Body of pancreas (tissue), 4 donors: ENCODE results near the gene DMRT1. TPM values are rescaled to one million over a fixed set of nuclear protein-coding genes. Genes with fewer than 3 reads are reported as not detected.

Experiments
- ATAC-seq: fragments of 150-250 bp; one replicate; pipeline ENCODE4 v1.9.1; 2016
- DNase-seq, 4 donors: peaks; one replicate each; pipeline ENCODE4 v3.0.0-alpha.2; 2019
- H3K27ac ChIP-seq, 4 donors: fragments of 200-600 bp; sonication (generic); 1 replicate in 3 of 4; 2 replicates in 1 of 4; pipeline versions ENCODE4 v1.5.1 to v1.6.1; 2016 to 2019; ENCODE audit warnings: mild to moderate bottlenecking in 1 of 4, mixed read lengths in 1 of 4, moderate library complexity in 1 of 4
- H3K27me3 ChIP-seq, 2 donors: fragments of 200-600 bp; sonication (generic); one replicate each; pipeline ENCODE4 v1.6.0; 2016; ENCODE audit warnings: mild to moderate bottlenecking in 1 of 2
- H3K36me3 ChIP-seq, 2 donors: fragments of 200-600 bp; sonication (generic); replicated peaks in 1 of 2; 2 replicates each; pipeline ENCODE4 v1.5.1; 2016; ENCODE audit warnings: low read depth in 2 of 2; ENCODE audit not compliant: insufficient read depth in 1 of 2
- H3K4me1 ChIP-seq: fragments of 200-600 bp; sonication (generic); one replicate; pipeline ENCODE4 v1.6.0; 2016
- H3K4me3 ChIP-seq, 2 donors: fragments of 200-600 bp; sonication (generic); 1 replicate in 1 of 2; 2 replicates in 1 of 2; pipeline ENCODE4 v1.5.1; 2016 to 2019
- H3K9me3 ChIP-seq, 3 donors: fragments of 200-600 bp; sonication (generic); 1 replicate in 2 of 3; 2 replicates in 1 of 3; pipeline ENCODE4 v1.5.1; 2016
- POLR2A ChIP-seq, 3 donors: fragments of 450-650 bp; IDR thresholded peaks; one replicate each; pipeline ENCODE4 v1.6.1; 2016; ENCODE audit warnings: antibody characterized with exemption in 3 of 3, mild to moderate bottlenecking in 2 of 3
- WGBS, 2 donors: methylation state at CpG; one replicate each; pipeline ENCODE4 v1.1.5; 2017; 5-methylcytosine and 5-hydroxymethylcytosine counted together
- intact Hi-C: fragments of 100-400 bp; cut with DNase I; formaldehyde crosslinking; loops from one replicate; pipeline ENCODE4 v1.15.1; 2023
- total RNA-seq, 2 donors: library from RNA; depleted of rRNA; stranded (reverse); fragments of >200 nt; gene quantifications; one replicate each; pipeline ENCODE4 v1.1.0, GENCODE V29; 2016
- TF ChIP-seq, protein P1 (sequence below), 7 experiments: fragments of 450-650 bp in 4 of 7; fragments of 200-600 bp in 3 of 7; sonication (generic) in 3 of 7; IDR thresholded peaks; one replicate each; pipeline ENCODE4 v1.5.1; 2016 to 2019; ENCODE audit warnings: antibody characterized with exemption in 7 of 7

DMRT1 gene
- not detected for total RNA-seq

DNA sequence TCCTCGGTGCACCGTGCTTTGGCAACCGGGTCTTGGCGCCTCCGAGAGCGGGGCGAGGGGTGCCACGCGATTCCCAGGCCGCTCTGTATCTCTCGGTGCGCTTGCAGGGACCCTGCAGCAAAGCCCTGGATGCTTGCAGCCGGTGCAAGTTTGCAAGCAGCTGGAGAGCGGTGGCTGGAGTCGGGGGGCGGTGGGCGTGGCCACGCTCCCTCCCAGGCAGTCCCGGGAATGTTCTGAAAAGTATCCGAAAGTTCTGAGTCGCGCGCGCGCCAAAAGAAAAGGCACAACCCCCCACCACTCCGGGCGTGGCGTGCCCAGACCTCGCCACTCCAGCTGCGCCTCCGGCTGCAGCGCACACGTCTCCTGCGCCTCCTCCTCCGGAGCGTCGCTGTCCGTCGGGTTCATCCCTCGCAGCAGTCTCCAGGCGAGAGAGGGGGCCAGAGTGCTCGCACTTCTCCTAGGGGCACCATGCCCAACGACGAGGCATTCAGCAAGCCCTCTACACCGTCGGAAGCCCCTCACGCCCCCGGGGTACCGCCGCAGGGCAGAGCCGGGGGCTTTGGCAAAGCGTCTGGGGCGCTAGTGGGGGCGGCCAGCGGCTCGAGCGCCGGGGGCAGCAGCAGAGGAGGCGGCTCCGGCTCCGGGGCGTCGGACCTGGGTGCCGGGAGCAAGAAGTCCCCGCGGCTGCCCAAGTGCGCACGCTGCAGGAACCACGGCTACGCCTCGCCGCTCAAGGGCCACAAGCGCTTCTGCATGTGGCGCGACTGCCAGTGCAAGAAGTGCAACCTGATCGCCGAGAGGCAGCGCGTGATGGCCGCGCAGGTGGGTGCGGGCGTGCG lies at the start of gene DMRT1:
DMRT1 (plus strand) TSS at position 327 of the 839 bp plus-strand sequence; CDS start at position 469, 142 bp downstream.
- no peak within 1 kb of the TSS for H3K4me3 ChIP-seq
- H3K36me3 ChIP-seq, result no peaks in the 10 kb centered on the region
- ATAC-seq, result no peak
- TF ChIP-seq, protein P1, sequence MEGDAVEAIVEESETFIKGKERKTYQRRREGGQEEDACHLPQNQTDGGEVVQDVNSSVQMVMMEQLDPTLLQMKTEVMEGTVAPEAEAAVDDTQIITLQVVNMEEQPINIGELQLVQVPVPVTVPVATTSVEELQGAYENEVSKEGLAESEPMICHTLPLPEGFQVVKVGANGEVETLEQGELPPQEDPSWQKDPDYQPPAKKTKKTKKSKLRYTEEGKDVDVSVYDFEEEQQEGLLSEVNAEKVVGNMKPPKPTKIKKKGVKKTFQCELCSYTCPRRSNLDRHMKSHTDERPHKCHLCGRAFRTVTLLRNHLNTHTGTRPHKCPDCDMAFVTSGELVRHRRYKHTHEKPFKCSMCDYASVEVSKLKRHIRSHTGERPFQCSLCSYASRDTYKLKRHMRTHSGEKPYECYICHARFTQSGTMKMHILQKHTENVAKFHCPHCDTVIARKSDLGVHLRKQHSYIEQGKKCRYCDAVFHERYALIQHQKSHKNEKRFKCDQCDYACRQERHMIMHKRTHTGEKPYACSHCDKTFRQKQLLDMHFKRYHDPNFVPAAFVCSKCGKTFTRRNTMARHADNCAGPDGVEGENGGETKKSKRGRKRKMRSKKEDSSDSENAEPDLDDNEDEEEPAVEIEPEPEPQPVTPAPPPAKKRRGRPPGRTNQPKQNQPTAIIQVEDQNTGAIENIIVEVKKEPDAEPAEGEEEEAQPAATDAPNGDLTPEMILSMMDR (IDR thresholded peaks at IDR 0.05), result no peak
- no peak for TF ChIP-seq POLR2A (IDR thresholded peaks at IDR 0.05)
- WGBS, 2 donors, result 3 to 5% methylated on average over 10 to 82 of the region's 84 CpGs
- H3K27me3 ChIP-seq, result peaks cover 0 to 14% of the 10 kb centered on the region in 2 donors
- DNase-seq, result no peak
- no peaks in the 10 kb centered on the region for H3K9me3 ChIP-seq
- peaks cover 8% of the 10 kb centered on the region for H3K4me1 ChIP-seq
- no peak within 1 kb of the TSS for H3K27ac ChIP-seq
- intact Hi-C loops, result no loop called here

DNA sequence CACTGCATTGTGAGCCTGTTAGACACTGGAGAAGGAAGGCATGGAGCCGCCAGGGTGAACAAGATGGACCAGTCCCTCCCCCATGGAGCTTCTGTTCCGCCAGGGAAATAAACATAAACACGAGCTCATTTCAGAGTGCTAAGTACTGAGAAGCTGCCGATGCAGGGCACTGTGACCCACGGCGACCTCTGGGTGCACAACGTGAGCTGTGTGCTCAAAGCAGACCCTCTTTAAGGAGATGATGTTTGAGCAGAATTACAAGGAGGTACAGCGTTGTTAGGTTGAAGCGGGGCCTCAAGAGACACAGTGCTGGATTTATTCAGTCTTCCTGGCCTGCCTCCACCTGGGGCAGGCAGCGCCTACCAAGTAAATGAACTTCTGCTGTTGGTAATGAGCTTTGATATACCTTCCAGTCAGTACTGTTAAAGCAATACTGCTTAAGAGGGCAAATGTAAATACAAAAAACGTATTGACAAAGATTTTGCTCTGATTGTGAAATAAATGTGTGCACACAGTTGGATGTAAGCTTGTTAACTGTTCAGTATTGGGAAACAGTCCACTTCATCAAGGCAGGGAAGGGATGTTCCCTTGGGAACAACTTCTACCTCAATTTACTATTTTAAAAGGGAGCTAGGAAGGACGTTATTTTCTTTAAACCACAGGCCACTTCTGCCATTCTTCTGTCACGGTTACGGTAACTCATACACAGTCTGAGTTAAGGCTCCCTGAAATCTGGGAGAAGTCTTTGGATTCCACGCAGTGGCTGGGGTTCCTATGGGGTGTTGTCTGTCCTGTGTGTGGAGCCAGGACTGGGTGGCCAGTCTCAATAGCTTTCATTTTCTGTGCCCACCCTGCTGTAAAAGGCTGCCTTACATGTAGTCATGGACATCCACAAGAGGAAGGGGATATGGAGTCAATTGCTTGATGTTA lies 48.9 kb upstream of the DMRT1 start:
- no peaks in the 10 kb centered on the region for H3K36me3 ChIP-seq
- 67% methylated on average over 14 to 15 of the region's 15 CpGs for WGBS, 2 donors
- H3K27ac ChIP-seq, result no peak overlapping the region
- no peaks in the 10 kb centered on the region for H3K27me3 ChIP-seq
- H3K4me1 ChIP-seq, result no peaks in the 10 kb centered on the region
- no peak overlapping the region for H3K4me3 ChIP-seq
- DNase-seq, result no peak
- ATAC-seq, result no peak
- TF ChIP-seq, protein P1 (IDR thresholded peaks at IDR 0.05), result no peak
- TF ChIP-seq POLR2A (IDR thresholded peaks at IDR 0.05), result no peak
- H3K9me3 ChIP-seq, result no peaks in the 10 kb centered on the region
- intact Hi-C loops, result no loop called here

DNA sequence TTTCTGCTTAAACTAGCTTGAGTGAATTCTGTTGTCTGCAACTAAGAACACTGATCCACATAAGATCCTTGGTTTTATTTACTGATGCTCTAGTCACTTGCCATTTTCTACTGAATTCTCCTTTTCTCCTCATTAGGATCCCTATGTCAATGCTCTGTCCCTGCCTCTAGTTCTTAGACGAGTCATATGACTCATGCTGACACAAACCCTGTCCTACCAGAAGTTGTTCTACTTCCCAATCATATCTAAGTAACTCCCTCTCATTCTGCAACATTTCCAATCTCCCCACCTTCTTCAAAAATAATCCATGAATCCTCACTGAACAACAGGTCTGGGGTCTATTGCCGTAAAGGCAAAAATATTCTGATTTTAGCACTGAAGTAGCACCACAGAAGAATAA lies 47.1 kb upstream of the DMRT1 start:
- no peak overlapping the region for H3K4me3 ChIP-seq
- H3K27ac ChIP-seq, result no peak overlapping the region
- H3K4me1 ChIP-seq, result no peaks in the 10 kb centered on the region
- ATAC-seq (no peak), DNase-seq (no peak)
- no peaks in the 10 kb centered on the region for H3K27me3 ChIP-seq
- intact Hi-C loops, result no loop called here
- no peaks in the 10 kb centered on the region for H3K36me3 ChIP-seq
- 84 to 89% methylated on average over 2 of the region's 2 CpGs for WGBS, 2 donors
- TF ChIP-seq POLR2A (IDR thresholded peaks at IDR 0.05), result no peak
- TF ChIP-seq, protein P1 (IDR thresholded peaks at IDR 0.05), result no peak
- no peaks in the 10 kb centered on the region for H3K9me3 ChIP-seq

DNA sequence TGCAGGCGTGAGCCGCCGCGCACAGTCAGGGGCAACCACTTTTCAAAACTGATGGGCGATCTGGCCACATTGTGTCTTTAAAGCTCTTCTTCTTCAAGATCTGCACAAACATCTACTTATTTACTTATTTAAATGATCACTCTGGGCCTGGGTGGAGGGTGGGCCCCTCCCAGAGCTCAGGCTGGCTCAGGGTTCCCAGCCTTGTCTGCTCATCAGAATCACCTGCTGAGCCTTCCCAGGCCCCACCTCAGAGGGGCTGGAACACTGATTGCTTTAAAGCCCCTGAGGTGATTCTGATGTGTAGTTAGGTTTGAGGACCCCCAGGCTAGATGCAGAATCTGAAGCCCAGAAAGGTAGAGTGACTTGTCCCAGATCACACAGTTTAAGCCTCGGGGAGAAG lies 45.6 kb upstream of the DMRT1 start:
- no peak for ATAC-seq
- Histone ChIP-seq H3K4me1 (no peaks in the 10 kb centered on the region), H3K27ac (no peak overlapping the region), H3K27me3 (no peaks in the 10 kb centered on the region), H3K4me3 (no peak overlapping the region), H3K9me3 (no peaks in the 10 kb centered on the region), H3K36me3 (no peaks in the 10 kb centered on the region)
- DNase-seq, result no peak
- TF ChIP-seq POLR2A (IDR thresholded peaks at IDR 0.05), result no peak
- TF ChIP-seq, protein P1 (IDR thresholded peaks at IDR 0.05), result no peak
- 99 to 100% methylated on average over 6 of the region's 6 CpGs for WGBS, 2 donors
- intact Hi-C loops, result no loop called here
